Progenitor cell of endocrine pancreas (in vitro differentiated cells): ENCODE results near the gene CLK1. TPM values are rescaled to one million over a fixed set of nuclear protein-coding genes. Genes with fewer than 3 reads are reported as not detected.
A peak's percentile ranks its signal among the peaks of the same experiment; 100 is the strongest.

Source experiments
- DNase-seq: peaks from one replicate; pipeline ENCODE4 v3.0.0; 2021; ENCODE audit warnings: low spot score; ENCODE audit not compliant: unreplicated experiment
- H3K27ac Mint-ChIP-seq: 2 replicates; pipeline ENCODE4 v1.8.0; 2021; ENCODE audit warnings: mild to moderate bottlenecking, moderate library complexity, mixed read lengths
- H3K27me3 Mint-ChIP-seq: 2 replicates; pipeline ENCODE4 v1.8.0; 2021; ENCODE audit warnings: mixed read lengths
- H3K36me3 Mint-ChIP-seq: 2 replicates; pipeline ENCODE4 v1.8.0; 2022; ENCODE audit warnings: mixed read lengths; ENCODE audit not compliant: insufficient read depth
- H3K4me1 Mint-ChIP-seq: 2 replicates; pipeline ENCODE4 v1.8.0; 2021; ENCODE audit warnings: low read depth, mixed read lengths
- H3K4me3 Mint-ChIP-seq: 2 replicates; pipeline ENCODE4 v1.8.0; 2021; ENCODE audit warnings: low read depth, mild to moderate bottlenecking, moderate library complexity, mixed read lengths
- H3K9me3 Mint-ChIP-seq: 2 replicates; pipeline ENCODE4 v1.8.0; 2021; ENCODE audit warnings: low read depth, mixed read lengths
- CTCF ChIP-seq: fragments of 200-600 bp; sonication (generic); IDR thresholded peaks from one replicate; pipeline ENCODE4 v1.5.0; 2021; ENCODE audit warnings: antibody characterized with exemption, mild to moderate bottlenecking; ENCODE audit not compliant: unreplicated experiment
- total RNA-seq: library from RNA; stranded (reverse); gene quantifications from 2 replicates; pipeline ENCODE4 v1.2.1, GENCODE V29; 2021

Gene CLK1
- total RNA-seq, 1 donor from 2014 or later, result 128 TPM

DNA sequence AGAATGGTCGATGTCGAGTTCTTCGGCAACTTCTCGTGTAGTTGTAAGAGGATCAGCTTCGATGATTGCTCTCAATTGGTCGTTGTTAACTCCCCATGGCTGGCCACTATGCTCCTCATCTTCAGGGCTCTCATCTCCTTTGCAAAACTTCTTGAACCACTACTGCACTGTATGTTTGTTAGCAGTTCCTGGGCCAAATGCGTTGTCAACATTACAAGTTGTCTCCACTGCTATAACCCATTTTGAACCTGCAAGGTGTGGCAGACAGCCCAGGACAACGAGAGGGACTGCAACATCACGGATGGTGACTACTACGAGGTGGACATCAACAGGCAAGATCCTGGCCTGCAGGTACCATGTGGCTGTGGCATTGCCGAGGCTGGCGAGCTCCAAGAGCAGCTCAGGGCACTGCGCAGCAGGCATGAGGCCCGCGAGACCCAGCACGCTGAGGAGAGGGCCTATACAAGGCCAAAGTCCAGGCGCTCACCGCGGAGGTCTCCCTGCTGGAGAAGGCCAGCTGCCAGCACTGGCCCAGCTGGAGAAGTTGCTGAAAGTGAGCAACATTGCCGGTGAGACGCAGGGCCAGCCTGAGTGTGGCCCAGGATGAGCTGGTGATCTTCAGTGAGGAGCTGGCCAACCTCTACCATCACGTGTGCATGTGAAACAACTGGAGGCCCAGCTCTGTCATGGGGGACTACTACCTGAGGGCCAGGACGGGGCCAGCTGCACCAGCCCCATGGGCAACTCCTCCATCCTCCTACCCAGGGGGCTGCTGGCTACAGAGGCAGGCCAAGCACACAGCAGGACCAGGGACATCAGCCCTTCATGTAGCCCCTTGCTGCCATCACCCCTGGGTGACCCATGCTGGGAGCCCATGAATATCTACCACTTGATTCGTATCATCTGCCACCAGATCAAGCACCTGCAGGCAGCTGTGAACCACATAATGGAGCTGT is 20.2 kb downstream of the CLK1 start:
- TF ChIP-seq CTCF, result no peak
- Mint-ChIP-seq H3K4me3 (no peak overlapping the region), H3K27ac (no peak overlapping the region), H3K4me1 (no peaks in the 10 kb centered on the region), H3K36me3 (no peaks in the 10 kb centered on the region), H3K27me3 (no peaks in the 10 kb centered on the region), H3K9me3 (no peaks in the 10 kb centered on the region)
- no peak for DNase-seq

DNA sequence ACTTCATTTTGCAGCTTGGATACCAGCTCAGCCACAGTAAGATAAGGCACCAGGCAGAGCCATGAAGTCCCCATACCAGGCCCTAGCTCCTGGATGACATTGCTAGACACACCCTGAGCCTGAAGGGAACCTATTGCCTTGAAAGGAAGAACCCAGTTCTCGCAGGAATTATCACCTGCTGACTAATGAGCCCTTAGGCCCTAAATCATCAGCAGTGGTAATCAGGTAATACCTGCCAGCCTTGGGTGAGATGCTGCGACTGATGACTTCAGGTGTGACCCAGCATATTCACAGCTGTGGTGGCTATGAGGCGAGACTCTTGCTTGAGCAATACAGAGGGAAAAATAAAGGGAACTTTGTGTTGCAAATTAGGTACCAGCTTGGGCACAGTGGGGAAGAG is 24.9 kb downstream of the CLK1 start:
- H3K27me3 Mint-ChIP-seq, result no peaks in the 10 kb centered on the region
- no peak for TF ChIP-seq CTCF
- DNase-seq, result no peak
- H3K4me3 Mint-ChIP-seq, result no peak overlapping the region
- H3K36me3 Mint-ChIP-seq, result no peaks in the 10 kb centered on the region
- H3K9me3 Mint-ChIP-seq, result no peaks in the 10 kb centered on the region
- H3K27ac Mint-ChIP-seq, result no peak overlapping the region
- H3K4me1 Mint-ChIP-seq, result no peaks in the 10 kb centered on the region

DNA sequence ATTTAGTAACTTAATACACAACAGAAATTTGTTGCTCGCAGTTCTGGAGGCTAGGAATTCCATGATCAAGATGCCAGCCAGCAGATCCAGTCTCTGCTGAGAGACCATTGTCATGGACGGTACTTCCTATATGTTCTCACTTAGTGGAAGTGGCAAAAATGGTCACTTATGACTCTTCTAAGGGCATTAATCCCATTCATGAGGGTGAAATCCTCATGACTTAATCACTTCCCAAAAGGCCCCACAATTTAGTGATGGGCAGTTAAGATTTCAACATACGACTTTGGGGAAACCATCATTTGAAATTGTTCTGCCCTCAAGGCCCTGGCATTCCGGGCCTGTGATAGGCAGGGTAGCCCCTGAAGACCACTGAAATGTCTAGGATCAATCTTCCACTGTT is 29.8 kb downstream of the CLK1 start:
- no peak for TF ChIP-seq CTCF
- no peaks in the 10 kb centered on the region for H3K4me1 Mint-ChIP-seq
- no peaks in the 10 kb centered on the region for H3K27me3 Mint-ChIP-seq
- no peaks in the 10 kb centered on the region for H3K36me3 Mint-ChIP-seq
- H3K4me3 Mint-ChIP-seq, result no peak overlapping the region
- no peaks in the 10 kb centered on the region for H3K9me3 Mint-ChIP-seq
- no peak for DNase-seq
- no peak overlapping the region for H3K27ac Mint-ChIP-seq

DNA sequence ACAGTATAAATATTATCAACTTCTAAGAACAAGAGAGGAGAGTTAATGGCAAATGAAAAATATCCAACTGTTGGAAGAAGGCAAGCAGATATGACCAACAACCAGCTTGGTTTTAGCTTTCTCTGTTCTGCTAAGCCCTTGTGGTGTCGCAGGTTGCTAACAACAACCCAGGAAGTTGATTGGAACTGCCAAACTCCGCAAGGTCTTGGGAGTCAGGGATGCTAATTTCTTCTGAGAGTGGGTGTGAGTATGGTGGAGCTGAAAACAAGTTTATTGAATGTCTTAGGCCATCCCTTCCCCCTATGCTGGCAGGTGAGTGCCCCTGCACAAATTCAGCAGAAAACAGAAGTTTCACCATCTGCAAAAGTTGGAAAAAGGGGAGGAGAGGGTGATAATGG is 35.2 kb downstream of the CLK1 start:
- no peak for DNase-seq
- no peak for TF ChIP-seq CTCF
- Mint-ChIP-seq H3K4me1 (no peaks in the 10 kb centered on the region), H3K27me3 (no peaks in the 10 kb centered on the region), H3K4me3 (no peak overlapping the region), H3K9me3 (no peaks in the 10 kb centered on the region), H3K27ac (peak overlapping the region; percentile 62), H3K36me3 (peaks cover 2% of the 10 kb centered on the region)

- Mint-ChIP-seq H3K9me3 (no peaks in the 10 kb centered on the region), H3K27me3 (no peaks in the 10 kb centered on the region), H3K4me1 (no peaks in the 10 kb centered on the region), H3K27ac (peak overlapping the region; percentile 15), H3K4me3 (no peak overlapping the region), H3K36me3 (peaks cover 2% of the 10 kb centered on the region)
- TF ChIP-seq CTCF, result no peak
- no peak for DNase-seq
These were observed 35.7 kb downstream of the CLK1 start for GRCh38 chr2:200828572-200829257.
